Fibroblast of lung (primary cell): ENCODE data around the gene GHRHR.

ENCODE experiments used
- EZH2 ChIP-seq: IDR thresholded peaks from 2 replicates; pipeline ENCODE4 v1.5.1; 2012; ENCODE audit warnings: low read length, control low read depth, mild to moderate bottlenecking; ENCODE audit errors: missing control alignments
- TF ChIP-seq, protein P1 (sequence below), 2 donors: IDR thresholded peaks in 1 of 2; conservative IDR thresholded peaks in 1 of 2; 1 replicate in 1 of 2; 2 replicates in 1 of 2; pipeline ENCODE4 v1.5.1; 2011 to 2012; ENCODE audit warnings: low read length in 2 of 2, control low read depth in 1 of 2, inconsistent platforms in 1 of 2, low read depth in 1 of 2, mild to moderate bottlenecking in 1 of 2

DNA sequence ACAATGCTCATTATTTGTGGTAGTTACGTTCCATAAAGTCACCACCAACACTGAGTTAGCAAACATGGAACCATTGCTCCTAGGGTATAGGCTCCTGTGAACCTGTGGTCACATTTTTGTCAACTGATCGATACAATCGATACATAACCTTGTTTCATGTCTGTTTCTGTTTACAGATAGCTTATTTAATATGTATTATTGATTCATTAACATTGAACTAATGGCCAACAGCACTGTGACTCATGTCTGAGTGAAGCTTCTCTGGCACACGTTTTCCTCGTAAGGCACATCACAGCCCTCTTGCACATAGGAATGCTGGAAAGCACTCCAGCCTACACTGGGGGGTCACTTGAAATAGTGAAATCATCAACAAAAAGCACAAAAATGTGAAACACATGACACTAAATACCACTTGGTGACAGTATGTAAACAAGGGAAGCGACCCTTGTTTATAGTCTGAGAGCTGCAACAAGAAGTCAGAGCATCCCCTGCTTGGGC lies 27.0 kb downstream of the GHRHR start:
- TF ChIP-seq, protein P1, sequence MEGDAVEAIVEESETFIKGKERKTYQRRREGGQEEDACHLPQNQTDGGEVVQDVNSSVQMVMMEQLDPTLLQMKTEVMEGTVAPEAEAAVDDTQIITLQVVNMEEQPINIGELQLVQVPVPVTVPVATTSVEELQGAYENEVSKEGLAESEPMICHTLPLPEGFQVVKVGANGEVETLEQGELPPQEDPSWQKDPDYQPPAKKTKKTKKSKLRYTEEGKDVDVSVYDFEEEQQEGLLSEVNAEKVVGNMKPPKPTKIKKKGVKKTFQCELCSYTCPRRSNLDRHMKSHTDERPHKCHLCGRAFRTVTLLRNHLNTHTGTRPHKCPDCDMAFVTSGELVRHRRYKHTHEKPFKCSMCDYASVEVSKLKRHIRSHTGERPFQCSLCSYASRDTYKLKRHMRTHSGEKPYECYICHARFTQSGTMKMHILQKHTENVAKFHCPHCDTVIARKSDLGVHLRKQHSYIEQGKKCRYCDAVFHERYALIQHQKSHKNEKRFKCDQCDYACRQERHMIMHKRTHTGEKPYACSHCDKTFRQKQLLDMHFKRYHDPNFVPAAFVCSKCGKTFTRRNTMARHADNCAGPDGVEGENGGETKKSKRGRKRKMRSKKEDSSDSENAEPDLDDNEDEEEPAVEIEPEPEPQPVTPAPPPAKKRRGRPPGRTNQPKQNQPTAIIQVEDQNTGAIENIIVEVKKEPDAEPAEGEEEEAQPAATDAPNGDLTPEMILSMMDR (conservative IDR thresholded peaks at IDR 0.05 in 1 of 2, IDR thresholded peaks at IDR 0.05 in 1 of 2; ENCODE audit: low read depth in 1 of 2, low read length in 2 of 2), result no peak
- no peak for TF ChIP-seq EZH2
